GM18873 (cell line): ENCODE results near the gene LMAN1L.

Source experiments
- ATAC-seq: cut with Tn5 transposase; IDR thresholded peaks from one replicate; pipeline ENCODE4 v1.9.1; 2021; ENCODE audit warnings: mild to moderate bottlenecking, moderate library complexity, moderate number of reproducible peaks; ENCODE audit not compliant: unreplicated experiment, low FRiP score

Gene LMAN1L

DNA sequence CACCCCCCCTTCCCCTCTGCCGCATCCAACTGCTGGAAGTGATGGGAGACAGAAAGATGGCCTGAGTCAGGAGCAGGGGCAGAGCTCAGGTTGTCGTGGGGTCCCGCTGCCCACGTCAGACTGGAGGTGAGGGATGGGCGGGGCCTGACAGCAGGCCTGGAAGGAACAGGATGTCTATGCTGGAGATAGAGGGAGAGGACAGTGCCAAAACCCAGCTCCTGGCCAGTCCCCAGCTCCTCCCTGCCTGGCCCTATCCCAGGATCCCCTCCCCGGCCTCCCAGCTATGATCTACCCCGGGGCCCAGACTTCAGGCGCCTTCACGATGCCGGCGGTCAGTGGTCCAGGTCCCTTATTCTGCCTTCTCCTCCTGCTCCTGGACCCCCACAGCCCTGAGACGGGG lies at the start of gene LMAN1L:
Gene LMAN1L (plus strand): TSS at position 303 of the 400 bp plus-strand sequence. CDS start 20 bp downstream, at position 323.
- ATAC-seq: no peak

DNA sequence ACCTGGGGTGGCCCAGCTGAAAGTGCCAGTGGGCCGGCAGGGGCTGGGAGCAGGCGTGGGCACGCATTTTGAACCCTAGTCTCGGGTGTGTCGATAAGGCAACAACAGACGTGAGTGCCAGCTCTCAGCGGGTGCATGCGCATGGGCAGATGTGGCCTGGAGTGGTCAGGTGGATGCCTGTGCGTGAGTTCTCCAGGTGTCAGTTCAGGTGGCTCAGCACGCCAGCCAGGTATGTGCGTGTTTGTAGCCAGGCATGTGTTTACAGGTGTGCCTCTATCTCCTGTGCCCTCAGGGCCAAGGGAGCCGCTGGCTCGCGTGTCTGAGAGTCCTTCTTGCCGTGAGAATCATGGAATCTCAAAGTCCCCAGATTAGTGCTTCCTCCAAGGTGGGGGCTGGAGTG lies 49.2 kb upstream of the LMAN1L start:
- ATAC-seq: no peak

DNA sequence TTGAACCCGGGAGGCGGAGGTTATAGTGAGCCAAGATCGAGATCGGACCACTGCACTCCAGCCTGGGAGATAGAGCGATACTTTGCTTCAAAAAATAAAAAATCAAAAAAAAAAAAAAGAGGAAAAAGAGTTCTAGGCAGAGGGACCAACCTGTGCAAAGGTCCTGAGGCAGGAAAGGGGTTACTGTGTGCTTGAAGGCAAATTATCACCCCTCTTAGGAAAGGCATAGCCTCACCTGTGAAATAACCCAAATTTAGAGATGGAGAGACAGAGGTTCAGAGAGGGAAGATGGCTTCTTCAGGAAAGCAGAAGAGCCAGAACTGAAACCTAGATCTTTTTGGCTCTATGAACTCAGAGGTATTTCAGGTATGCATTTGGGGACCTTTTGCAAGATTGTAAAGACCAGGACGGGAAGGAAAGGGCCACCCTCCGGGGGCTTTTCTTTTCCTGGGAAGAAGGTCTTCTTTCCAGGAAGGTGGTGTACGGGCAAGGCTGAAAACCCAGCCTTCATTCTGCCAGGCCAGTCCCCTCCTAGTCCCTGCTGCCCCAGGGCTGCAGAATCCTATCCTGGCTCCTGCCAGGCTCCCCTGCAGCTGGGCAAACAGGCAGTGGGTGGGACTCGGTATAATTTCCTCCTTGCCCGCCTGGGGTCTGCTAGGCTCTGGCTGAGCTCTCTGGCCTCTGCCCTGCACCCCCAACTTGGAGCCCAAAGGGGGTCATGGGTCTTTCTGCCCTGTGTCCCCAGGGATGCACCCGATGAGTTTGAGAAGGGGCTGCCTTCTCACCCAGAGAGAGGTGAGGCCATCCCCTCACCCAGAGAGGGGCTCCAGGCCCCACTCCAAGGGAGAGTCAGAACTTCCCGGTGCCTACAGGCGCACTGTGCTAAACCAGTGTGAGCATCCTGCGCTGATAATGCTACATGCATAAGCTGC lies 45.2 kb upstream of the LMAN1L start:
- no peak for ATAC-seq

DNA sequence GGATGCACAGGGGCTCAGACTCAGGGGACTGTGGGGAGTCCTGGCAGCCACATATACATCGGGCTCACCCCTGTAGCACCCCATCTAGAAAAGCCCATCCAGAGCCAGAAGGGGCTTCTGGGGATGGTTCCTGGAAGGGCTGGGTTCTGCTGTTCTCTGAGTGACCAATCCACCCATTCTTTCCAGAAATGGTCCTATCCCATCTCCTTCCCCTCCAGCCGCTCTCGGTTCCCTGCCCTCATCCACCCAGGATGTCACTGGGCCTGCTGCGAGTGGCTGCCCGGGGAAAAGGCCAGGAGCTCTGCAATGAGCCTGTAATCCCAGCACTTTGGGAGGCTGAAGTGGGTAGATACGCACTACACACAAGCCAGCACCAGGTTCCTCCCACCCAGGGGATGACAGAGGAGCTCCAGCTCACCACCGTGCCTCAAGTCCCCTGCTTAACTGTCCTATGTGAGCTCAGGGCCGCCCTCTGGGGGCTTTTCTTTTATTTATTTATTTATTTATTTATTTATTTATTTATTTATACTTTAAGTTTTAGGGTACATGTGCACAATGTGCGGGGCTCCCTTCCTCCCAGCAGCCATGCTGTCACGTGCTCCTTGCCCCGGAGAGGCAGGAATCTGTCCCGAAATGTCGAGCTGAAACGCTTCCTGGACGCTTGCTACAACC lies 44.4 kb upstream of the LMAN1L start:
- ATAC-seq: no peak

DNA sequence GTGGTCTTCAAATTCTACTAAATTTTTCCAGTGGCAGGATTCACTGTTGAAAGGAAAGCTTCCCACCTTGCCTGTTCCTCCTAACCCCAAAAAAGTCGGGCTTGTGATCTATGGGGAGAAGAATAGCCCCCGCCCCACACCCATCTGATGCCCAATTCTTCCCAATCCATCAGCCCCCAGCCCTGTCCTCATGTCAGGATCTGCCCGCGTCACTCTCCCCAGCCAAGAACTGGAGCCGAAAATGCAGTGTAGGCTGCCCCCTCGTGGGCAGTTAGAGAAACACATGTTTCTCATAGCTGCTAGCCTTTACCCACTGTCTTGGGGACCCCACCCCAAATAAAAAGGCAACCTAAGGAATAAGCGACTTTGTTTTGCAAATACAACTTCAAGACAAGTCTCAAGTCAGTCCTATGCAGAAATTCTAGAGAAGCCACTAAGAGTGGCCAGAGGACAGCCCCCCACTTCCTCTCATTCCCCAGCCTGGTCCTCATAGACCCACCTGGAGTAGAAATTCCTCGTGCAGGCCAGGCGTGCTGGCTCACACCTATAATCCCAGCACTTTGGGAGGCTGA lies 43.8 kb upstream of the LMAN1L start:
- no peak for ATAC-seq

DNA sequence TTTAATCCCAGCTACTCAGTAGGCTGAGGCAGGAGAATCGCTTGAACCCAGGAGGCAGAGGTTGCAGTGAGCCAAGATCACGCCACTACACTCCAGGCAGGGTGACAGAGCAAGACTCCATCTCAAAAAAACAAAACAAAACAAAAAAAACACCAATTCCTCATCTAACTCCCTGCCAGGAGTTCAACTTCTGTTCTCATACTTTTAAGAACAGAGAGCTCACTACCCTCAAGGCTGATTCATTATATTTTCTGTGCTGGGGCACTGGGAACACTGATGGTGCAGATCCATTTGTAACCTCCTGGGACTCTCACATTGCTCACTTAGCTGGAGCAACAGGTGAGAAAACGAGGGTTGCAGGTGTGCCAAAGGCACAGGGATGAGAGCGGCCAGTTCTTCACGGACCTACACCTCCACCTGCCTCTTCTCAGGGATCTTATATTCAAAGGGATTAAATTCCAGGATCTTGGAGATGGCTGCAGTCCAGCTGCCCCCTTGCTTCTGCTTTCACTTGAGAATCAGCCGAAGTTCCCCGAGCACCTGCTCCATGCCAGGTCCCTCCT lies 43.1 kb upstream of the LMAN1L start:
- no peak for ATAC-seq

DNA sequence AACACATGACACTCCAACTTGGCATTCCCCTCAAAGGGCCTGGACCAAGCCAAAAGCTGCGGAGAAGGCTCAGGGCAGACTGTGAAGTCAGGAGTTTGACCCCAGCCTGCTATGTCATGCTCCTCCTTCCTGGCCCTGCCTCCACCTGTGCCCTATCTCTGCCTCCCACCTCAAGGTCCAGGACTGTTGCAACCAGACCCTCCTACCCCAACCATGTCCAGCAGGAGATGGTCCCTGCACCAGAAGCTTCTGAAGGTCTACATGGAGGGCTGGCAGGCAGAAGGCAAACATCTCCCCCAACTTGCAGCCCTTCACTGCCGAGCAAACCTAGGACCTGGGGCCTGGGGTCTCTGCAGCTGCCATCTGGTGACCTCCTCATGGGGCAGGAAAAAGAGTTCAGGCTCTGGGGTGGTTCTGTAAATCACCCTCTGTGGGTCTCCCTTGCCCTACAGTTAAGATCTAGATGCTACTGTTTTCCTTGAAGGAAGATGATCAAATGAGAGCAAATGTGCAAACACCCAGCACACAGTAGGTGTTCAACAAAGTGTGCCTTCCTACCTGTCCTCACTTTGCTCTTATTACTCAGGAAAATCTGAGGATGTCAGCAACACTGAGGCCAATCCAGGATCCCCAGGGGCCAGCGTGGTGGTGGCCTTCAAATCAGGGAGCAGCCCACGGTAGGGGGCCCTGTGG lies 42.3 kb upstream of the LMAN1L start:
- no peak for ATAC-seq

DNA sequence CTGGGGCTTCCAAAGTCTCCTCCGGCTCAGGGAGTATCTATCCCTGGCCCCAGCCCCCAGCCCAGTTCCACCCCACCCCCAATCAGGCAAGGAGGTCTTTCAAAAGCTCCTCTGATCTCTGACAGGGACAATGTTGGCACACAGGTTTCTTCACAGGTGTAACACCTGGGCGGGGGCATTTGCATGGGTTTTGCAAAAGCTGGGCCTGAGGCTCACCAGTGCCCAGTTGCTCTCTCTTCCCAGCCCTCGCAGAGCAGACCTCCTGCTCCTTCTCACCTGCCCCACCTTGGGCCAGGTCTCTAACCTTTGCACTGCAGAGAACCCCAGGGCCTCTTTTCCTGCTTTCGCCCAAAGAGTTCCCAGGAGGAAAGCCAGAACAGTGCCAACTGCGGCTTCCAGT lies 39.3 kb upstream of the LMAN1L start:
- ATAC-seq: no peak

DNA sequence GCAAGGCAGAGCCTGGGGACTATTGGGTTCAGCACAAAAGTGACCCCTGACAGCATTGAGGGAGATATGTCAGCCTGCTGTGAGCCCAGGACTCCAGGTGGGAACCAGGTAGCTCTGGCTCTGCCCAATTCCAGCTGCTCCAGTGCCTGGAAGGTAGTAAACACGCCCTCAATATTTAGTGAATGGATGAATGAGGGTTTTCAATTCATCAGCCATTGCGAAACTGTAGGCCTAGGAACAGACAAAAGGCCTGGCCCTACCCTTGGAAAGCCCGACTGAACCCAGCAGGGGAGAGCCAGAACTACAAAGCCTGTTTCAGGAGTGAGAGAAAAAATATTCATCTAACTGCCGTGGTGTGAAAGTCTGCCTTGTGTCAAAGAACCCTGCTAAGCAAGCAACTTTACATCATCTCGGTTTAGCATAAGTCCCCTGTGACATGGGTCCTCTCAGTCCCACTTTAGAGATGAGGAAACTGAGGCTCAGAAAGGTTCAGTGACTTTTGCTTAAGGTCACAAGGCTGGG lies 38.8 kb upstream of the LMAN1L start:
- ATAC-seq: no peak

DNA sequence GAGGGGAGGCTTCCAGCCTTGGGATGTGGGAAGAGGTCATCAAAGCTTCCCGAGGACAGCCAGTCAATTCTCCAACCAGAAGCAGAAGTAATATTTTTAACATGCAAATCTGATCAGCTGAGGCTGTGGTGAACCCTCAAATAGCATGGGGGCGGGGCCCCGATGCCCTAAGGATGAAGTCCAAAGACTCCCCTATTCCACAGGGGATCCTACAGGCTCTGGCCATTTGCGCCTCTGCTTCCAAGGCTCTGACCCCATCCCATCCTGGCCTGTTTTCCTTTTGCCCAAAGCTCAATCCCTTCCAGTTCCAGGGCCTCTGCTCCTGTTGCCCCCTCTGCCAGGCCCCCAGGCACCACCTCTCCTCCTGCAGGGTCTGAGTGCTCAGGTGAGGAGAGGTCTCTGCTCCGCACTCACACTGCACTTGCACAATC lies 37.5 kb upstream of the LMAN1L start:
- no peak for ATAC-seq

DNA sequence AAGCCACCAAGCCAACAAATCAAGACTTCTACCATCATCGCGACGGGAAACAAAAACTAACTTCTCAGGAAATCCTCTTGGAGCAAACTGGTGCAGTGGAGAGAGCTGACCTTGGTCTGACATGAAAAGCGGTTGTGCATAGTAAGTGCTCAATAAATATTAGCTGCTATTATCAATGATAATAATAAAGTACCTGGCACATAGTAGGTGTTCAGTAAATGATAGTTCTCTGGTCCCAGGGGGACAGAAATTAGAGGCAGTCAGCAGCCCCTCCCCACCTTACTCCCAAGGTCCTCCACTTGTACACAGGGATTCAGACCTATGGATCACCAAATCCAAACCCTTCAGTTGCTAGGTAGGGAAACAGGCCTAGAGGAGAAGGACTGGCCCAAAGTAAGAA lies 36.7 kb upstream of the LMAN1L start:
- no peak for ATAC-seq

DNA sequence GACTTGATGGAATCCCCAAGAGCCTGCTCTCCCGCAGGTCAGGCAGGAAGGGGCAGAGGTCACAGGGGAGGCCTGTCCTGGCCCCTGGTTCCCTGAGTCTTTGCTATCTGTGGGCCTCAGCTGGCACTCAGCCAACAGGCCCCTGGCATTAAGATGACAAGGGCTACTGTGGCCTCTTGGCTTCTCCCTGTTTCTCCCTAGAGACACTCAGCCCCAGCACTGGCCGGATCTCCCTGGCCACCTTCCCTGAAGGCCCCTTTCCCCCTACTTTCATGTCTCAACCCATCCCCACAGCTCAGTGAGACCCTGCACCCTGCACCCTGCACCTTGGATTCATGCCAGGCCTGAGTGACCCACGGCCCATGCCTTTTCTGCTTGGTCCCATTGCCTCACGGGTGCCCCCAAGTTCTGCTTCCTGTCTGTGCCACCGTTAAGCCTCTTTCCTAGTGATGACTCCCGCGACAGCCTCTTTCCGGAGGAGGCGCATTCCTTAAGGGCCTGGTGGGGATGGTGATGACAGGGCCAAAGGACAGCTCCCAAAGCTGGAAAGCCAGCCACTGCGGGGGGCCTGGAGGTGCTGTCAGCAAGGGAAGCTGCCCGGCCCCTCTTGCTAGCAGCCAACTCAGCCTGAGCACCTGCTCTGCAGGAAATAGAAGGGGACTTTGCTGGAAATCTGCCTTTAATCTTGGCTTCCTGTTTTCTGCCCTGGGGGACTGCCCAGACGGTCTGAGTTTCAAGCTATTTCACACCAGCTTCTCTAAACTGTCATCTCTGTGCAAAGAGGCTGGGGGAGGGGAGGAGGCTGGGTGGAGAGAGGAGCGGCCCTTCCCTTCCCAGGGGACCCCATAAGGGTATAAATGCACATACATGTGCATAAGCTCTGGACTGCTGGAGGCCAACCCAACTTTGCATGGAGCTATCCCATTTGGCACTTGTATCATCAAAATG lies 35.5 kb upstream of the LMAN1L start:
- no peak for ATAC-seq

DNA sequence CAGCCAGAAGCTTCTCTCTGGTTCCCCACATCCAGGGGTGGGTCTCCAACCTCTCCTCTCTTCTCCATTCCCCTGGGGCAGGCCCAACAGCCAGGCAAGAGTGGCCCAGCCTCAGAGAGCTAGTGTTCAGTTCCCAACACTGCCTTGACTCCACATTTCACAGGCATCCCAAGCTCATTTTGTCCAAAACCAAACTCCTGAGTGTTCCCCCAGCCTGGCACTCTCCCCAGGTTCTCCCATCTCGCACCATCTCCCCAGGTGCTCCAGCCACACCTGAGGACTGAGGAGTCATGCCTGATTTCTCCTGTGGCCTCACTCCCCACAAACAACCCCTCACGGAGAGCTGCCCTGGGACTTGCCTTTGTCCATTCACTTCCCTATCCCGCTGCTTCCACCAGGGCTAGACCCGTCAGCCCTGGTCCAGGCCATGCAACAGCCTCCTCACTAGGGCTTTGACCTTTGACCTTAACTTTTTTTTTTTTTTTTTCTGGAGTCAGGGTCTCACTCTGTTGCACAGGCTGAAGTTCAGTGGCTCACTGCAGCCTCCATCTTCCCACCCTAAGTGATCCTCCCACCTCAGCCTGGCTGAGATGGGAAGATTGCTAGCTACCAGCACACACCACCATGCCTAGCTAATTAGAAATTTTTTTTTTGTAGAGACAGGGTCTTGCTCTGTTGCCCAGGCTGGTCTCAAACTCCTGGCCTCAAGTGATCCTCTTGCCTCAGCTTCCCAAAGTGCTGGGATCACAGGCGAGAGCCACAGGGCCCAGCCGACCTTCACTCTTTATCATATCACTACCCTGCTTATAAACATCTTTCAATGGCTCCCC lies 34.7 kb upstream of the LMAN1L start:
- ATAC-seq: no peak

DNA sequence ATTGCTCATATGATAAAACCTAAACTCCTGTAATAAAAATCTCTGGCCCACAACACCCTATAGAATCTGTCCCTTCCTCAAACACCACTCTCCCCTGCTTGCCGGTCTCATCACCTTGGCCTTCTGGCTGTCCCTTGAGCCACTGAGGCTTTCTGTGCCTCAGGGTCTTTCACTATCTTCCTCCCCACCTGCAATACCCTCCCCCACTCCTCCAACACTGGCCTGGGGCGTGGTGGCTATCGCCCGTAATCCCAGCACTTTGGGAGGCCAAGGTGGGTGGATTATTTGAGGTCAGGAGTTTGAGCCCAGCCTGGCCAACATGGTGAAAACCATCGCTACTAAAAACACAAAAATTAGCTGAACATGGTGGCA lies 34.0 kb upstream of the LMAN1L start:
- ATAC-seq: no peak

DNA sequence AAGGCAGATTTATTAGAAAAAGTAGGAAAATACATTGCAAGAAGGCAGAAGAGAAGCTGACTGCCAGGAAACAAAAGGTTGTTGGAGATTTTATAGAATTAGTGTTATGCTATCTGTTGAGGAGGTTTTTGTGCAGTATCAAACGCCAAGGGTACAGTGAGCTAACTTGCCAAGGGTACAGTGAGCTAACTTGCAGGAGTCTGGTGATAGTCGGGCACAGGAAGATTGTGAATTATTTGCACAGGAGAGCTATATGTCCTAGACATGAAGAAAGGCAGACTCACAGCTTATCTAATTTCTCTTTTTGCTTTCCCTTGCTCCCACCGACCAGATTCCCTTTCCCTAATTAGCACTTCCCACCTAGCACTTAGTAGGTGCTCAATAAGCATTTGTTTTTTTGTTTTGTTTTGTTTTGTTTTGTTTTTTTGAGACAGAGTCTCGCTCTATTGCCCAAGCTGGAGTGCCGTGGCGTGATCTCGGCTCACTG lies 33.4 kb upstream of the LMAN1L start:
- no peak for ATAC-seq

DNA sequence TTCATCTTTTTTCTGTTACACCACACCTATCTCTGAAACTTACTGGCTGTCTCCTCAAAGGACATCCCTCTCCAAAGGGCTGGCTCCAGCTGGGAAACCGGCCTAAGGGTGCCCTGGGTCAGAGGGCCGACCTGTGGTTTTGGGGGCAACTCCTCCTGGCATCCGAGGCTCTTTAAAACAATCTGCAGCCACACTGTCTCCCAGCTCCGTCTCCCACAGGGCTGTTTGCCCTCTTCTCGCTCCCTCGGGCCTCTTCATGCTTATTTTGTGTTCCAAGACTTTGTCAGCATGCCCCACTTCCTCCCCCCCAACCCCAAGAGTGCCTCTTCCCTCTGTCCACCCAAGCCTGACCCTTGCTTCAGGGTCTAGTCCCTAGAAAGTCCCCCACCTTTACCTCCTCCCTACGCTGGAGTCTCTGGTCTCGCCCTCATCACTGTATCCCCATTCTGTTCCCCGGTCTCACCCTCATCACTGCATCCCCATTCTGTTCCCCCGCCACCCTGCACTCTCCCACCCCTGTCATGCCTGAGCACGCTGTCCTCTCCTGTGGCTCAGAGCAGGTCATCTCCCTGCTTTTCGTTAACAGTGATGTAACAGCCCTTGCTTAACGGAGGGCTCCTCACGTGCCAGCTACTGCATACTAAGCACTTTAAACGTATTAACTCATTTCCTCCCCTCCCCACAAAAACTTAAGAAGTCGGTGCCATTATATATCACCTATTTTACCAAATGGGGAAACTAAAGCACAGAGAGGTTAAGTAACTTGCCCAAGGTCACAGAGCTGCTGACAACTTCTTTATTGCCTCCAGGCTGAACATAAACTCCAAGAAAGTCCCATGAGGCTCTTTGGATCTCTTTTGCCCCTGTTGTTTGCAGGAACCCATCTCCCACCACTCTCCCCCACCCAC lies 31.9 kb upstream of the LMAN1L start:
- ATAC-seq: no peak
